Measurements from ENCODE around the gene NSRP1.
"Not testable (repeated sequence)": the region's sequence is repeated elsewhere in the genome, so short reads cannot be mapped to it uniquely, and the experiment has no call there.

Gene NSRP1

GRCh38 chr17:30132615-30133014 lies 16.0 kb downstream of the NSRP1 start:
- TF ChIP-seq MAX (IDR thresholded peaks at IDR 0.05; ENCODE audit: low read depth, low read length) = no peak
- TF ChIP-seq CTCF (IDR thresholded peaks at IDR 0.05; ENCODE audit: low read depth, low read length) = no peak
- TF ChIP-seq MYC (IDR thresholded peaks at IDR 0.05; ENCODE audit: low read depth, low read length) = no peak
- TF ChIP-seq POLR2A (IDR thresholded peaks at IDR 0.05; ENCODE audit: extremely low read depth, insufficient read length) = no peak
- no peak overlapping the region for H3K4me3 ChIP-seq (ENCODE audit: low read depth, low read length)
- no peak for DNase-seq (ENCODE audit: low read depth)

- DNase-seq (ENCODE audit: low read depth) = no peak
- TF ChIP-seq MYC (IDR thresholded peaks at IDR 0.05; ENCODE audit: low read depth, low read length) (no peak), POLR2A (IDR thresholded peaks at IDR 0.05; ENCODE audit: extremely low read depth, insufficient read length) (no peak), CTCF (IDR thresholded peaks at IDR 0.05; ENCODE audit: low read depth, low read length) (no peak), MAX (IDR thresholded peaks at IDR 0.05; ENCODE audit: low read depth, low read length) (no peak)
- no peak overlapping the region for H3K4me3 ChIP-seq (ENCODE audit: low read depth, low read length)
Observed at GRCh38 chr17:30133197-30133596, 16.6 kb downstream of the NSRP1 start.

- no peak for DNase-seq (ENCODE audit: low read depth)
- TF ChIP-seq POLR2A (IDR thresholded peaks at IDR 0.05; ENCODE audit: extremely low read depth, insufficient read length) = no peak
- no peak for TF ChIP-seq MAX (IDR thresholded peaks at IDR 0.05; ENCODE audit: low read depth, low read length)
- no peak for TF ChIP-seq CTCF (IDR thresholded peaks at IDR 0.05; ENCODE audit: low read depth, low read length)
- no peak for TF ChIP-seq MYC (IDR thresholded peaks at IDR 0.05; ENCODE audit: low read depth, low read length)
- H3K4me3 ChIP-seq (ENCODE audit: low read depth, low read length) = no peak overlapping the region
Observed at GRCh38 chr17:30134551-30134950, 17.9 kb downstream of the NSRP1 start.

GRCh38 chr17:30137158-30137557 lies 20.5 kb downstream of the NSRP1 start:
- H3K4me3 ChIP-seq (ENCODE audit: low read depth, low read length) = no peak overlapping the region
- no peak for DNase-seq (ENCODE audit: low read depth)
- no peak for TF ChIP-seq MAX (IDR thresholded peaks at IDR 0.05; ENCODE audit: low read depth, low read length)
- TF ChIP-seq MYC (IDR thresholded peaks at IDR 0.05; ENCODE audit: low read depth, low read length) = no peak
- no peak for TF ChIP-seq POLR2A (IDR thresholded peaks at IDR 0.05; ENCODE audit: extremely low read depth, insufficient read length)
- no peak for TF ChIP-seq CTCF (IDR thresholded peaks at IDR 0.05; ENCODE audit: low read depth, low read length)

- H3K4me3 ChIP-seq (ENCODE audit: low read depth, low read length); DNase-seq (ENCODE audit: low read depth): not testable (repeated sequence)
Observed at GRCh38 chr17:30147860-30148259, 31.2 kb downstream of the NSRP1 start.

GRCh38 chr17:30148376-30148775 lies 31.8 kb downstream of the NSRP1 start:
- DNase-seq (ENCODE audit: low read depth) = no peak
- no peak overlapping the region for H3K4me3 ChIP-seq (ENCODE audit: low read depth, low read length)
- no peak for TF ChIP-seq CTCF (IDR thresholded peaks at IDR 0.05; ENCODE audit: low read depth, low read length)
- no peak for TF ChIP-seq MYC (IDR thresholded peaks at IDR 0.05; ENCODE audit: low read depth, low read length)
- no peak for TF ChIP-seq POLR2A (IDR thresholded peaks at IDR 0.05; ENCODE audit: extremely low read depth, insufficient read length)
- no peak for TF ChIP-seq MAX (IDR thresholded peaks at IDR 0.05; ENCODE audit: low read depth, low read length)
